HG02973 (cell line): Measurements from ENCODE around the gene SGPP2.
A peak's percentile ranks its signal among the peaks of the same experiment; 100 is the strongest.
"Not testable (repeated sequence)": the region's sequence is repeated elsewhere in the genome, so short reads cannot be mapped to it uniquely, and the experiment has no call there.

Experiments used
- ATAC-seq: cut with Tn5 transposase; IDR thresholded peaks from one replicate; pipeline ENCODE4 v1.9.1; 2021; ENCODE audit warnings: moderate library complexity; ENCODE audit not compliant: unreplicated experiment

SGPP2 gene

GRCh38 chr2:222424276-222424728, at the start of gene SGPP2:
TSS of gene SGPP2 (plus strand) at chr2:222424543. CDS start at chr2:222424603, 60 bp downstream.
- ATAC-seq = peak; percentile 24

GRCh38 chr2:222375798-222376197, 48.5 kb upstream of the SGPP2 start:
- ATAC-seq = no peak

GRCh38 chr2:222380456-222380855, 43.9 kb upstream of the SGPP2 start:
- ATAC-seq = no peak

GRCh38 chr2:222381566-222381965, 42.8 kb upstream of the SGPP2 start:
- no peak for ATAC-seq

GRCh38 chr2:222383255-222383654, 41.1 kb upstream of the SGPP2 start:
- no peak for ATAC-seq

GRCh38 chr2:222391743-222392285, 32.5 kb upstream of the SGPP2 start:
- ATAC-seq = no peak

- no peak for ATAC-seq
Measured at GRCh38 chr2:222393733-222394267, 30.5 kb upstream of the SGPP2 start.

GRCh38 chr2:222398446-222398885, 25.9 kb upstream of the SGPP2 start:
- no peak for ATAC-seq

- ATAC-seq = no peak
Measured at GRCh38 chr2:222399038-222399783, 25.1 kb upstream of the SGPP2 start.

GRCh38 chr2:222404151-222404905, 20.0 kb upstream of the SGPP2 start:
- no peak for ATAC-seq

- ATAC-seq = no peak
Measured at GRCh38 chr2:222408684-222409083, 15.7 kb upstream of the SGPP2 start.

GRCh38 chr2:222410534-222410933, 13.8 kb upstream of the SGPP2 start:
- no peak for ATAC-seq

- ATAC-seq = not testable (repeated sequence)
Measured at GRCh38 chr2:222412334-222412733, 12.0 kb upstream of the SGPP2 start.

GRCh38 chr2:222413295-222413911, 10.9 kb upstream of the SGPP2 start:
- ATAC-seq = no peak

- ATAC-seq = no peak
Measured at GRCh38 chr2:222418739-222419138, 5.6 kb upstream of the SGPP2 start.

- no peak for ATAC-seq
Measured at GRCh38 chr2:222420508-222420907, 3.8 kb upstream of the SGPP2 start.

GRCh38 chr2:222421626-222422025, 2.7 kb upstream of the SGPP2 start:
- ATAC-seq = no peak

GRCh38 chr2:222423186-222423585, 1.2 kb upstream of the SGPP2 start:
- ATAC-seq = no peak

- peak; percentile 27 for ATAC-seq
Measured at GRCh38 chr2:222423632-222424275, 589 bp upstream of the SGPP2 start.
